HG03442 (cell line): ENCODE measurements around the gene CAMK1G.

Experiments
- ATAC-seq: cut with Tn5 transposase; IDR thresholded peaks from one replicate; pipeline ENCODE4 v1.9.1; 2021; ENCODE audit warnings: mild to moderate bottlenecking, moderate library complexity; ENCODE audit not compliant: unreplicated experiment

Gene CAMK1G

GRCh38 chr1:209657140-209657879, 73.8 kb downstream of the CAMK1G start:
- ATAC-seq: no peak

- no peak for ATAC-seq
These were observed 74.4 kb downstream of the CAMK1G start for GRCh38 chr1:209657918-209658317.

GRCh38 chr1:209659909-209660308, 76.4 kb downstream of the CAMK1G start:
- ATAC-seq: peak; percentile 80

GRCh38 chr1:209661071-209661470, 77.6 kb downstream of the CAMK1G start:
- ATAC-seq: no peak

GRCh38 chr1:209662879-209663327, 79.4 kb downstream of the CAMK1G start:
- ATAC-seq: no peak
